NOMO-1 treated with DMSO at 0.1 percent for 48 hours (cell line): ENCODE measurements around the gene C10orf88.

Experiments used
- DNase-seq: peaks from one replicate; lab custom pipeline; 2025; ENCODE audit not compliant: unreplicated experiment; lab: John Stamatoyannopoulos, UW

Gene C10orf88, protein sequence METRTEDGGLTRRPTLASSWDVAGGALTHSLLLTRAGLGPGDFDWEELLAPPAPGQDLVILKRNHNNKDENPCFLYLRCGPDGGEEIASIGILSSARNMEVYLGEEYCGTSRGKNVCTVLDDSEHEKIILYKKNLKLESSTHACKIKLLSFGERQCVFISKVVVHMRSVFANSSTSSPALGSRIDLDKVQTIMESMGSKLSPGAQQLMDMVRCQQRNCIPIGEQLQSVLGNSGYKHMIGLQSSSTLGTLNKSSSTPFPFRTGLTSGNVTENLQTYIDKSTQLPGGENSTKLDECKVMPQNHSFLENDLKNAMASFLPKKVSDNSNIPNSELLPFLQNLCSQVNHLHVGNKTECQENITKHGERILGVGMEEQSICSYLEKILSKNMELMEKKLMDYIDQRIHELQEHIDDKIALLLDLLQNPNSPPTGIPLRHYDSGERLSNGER

DNA sequence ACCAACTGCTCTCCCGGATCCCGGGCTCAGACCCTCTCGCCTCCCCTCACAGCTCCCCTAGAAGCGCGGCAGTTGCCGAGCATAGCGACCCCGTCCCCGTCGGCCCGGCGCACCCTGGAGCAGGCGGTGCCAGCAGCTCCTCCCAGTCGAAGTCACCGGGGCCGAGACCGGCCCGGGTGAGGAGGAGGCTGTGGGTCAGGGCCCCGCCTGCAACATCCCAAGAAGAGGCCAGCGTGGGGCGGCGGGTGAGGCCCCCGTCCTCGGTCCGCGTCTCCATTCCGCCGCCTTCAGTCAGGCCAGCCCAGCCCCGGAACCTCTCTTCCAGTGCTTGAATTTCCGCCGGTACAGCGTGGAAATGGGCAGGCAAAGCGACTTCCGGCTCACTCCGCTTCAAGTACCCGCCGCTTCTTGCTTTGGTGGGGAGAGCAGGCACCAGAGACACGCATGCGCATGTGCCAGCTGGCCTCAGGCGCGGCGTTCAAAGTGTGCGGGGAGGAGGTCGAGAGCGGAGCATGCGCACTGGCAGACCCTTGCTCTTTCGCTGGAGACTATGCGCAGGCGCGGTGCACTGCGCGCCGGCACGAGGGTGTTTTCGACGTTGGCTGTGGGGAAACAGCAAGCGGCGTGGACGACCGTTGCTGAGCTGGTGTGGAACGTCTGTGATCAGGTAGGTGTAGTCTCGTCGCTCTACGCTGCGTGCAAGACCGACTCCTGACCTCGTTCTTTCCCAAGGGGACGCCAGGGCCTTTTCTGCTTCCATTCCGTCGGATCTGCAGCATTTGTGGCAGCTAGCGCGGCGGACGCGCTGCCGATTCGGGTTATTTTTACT, at the start of gene C10orf88:
TSS of gene C10orf88 (minus strand) at position 326 of the 829 bp plus-strand sequence. CDS start at position 277, 49 bp downstream.
- peak; percentile 98 for DNase-seq

DNA sequence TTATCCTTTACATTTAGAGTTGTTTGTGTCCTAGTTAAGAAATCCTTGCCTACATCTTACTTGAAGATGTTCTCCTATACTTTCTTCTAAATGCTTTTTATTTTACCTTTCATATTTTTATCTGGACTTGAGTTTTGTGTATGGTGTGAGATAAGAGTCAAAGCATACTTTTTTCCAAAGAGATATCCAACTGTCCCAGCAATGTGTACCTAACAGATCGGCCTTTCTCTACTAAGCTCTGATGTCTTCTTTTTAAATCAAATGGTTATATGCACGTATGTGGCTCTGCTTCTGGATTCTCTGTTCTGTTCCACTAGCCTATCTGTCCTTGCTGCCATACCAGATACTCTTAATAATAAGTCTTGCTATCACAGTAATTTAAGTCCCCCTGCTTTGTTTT, 47.3 kb upstream of the C10orf88 start:
- DNase-seq, result no peak

DNA sequence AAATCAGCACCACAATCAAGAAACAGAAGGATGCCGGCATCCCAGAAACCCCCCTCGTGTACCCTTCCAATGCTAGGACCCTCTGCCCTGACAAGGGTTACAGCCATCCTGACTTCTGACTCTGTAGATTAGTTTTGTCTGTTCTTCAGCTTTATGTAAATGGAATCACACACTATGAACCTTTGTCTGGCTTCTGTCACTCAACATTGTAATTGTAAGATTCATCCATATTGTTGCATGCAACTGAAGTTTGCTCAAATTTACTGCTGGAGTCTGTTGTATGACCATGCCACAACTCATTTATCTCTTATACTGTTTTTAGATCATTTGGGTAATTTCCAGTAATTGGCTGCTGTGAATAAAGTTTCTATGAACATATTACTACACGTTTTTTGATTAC, 46.1 kb upstream of the C10orf88 start:
- no peak for DNase-seq

DNA sequence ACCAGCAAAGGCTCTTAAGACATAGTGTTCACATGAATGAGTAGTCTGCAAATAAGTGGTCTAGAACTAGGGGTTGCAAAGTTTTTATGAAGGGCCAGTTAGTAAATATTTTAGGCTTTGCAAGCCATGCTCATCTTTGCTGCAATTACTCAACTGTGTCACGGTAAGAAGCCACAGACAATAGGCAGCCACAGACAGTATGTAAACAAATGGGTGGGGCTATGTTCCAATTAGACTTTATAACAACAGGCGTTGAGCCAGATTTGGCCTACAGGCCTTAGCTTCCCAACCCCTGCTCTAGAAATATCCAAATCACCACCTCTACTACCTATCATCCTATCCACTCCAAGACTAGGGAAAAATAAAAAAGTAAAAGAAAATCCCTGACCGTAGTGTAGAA, 45.3 kb upstream of the C10orf88 start:
- no peak for DNase-seq

DNA sequence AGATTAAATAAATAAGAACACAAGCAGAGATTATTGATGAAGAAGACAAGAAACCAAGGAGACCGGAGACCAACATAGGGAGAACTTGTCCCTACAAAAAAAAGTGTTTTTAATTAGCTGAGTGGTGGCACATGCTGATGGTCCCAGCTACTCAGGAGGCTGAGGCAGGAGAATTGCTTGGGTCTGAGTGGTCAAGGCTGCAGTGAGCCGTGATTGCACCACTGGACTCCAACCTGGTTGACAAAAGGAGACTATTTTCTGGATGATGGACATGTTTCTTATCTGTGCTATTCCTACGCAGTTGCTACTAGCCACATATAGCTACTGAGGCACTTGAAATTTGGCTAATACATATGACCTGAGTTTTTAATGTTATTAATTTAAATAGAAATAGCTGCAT, 44.9 kb upstream of the C10orf88 start:
- no peak for DNase-seq

DNA sequence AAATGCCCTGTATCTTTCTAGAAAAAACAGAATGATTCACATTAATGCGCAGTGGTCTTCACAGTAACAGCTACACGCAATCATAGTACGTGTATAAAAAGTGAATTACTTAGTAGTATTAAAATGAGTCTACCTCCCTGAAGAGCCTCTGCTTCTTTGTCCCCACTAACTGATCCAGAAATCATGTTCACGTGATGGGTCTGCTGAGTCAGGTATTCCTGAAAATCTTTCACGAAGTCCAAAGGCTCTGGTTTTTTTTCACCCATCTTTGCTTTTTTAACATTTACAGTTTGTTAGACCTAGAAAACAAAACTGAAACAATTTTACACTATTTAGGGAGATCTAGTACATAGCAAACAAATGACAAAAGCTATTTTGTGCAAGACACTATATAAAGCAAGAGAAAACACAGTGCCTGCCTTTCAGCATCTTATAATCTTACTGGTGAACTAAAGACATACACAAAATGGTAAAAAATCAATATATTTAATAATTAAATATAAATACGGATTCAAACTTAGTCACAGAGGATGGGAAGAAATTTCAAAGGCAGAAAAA, 44.4 kb upstream of the C10orf88 start:
- DNase-seq, result no peak

DNA sequence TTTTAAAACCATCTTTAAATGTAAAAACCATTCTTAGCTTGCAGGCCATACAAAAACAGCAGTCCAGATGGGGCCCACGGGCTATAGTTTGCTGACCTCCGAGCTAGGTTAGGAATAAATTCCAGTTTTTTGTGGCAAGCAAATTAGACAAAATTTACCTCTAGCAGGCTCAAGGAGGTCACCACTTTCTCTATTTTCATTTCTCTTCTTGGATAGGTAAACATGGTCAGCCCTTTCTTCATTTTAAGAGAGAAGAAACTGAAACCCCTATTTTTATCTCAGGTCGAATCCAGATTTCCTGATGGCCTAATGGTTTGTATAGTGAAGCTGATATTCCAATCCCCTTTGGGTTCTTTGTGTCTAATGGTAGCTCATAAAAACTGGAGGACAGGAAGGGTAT, 43.8 kb upstream of the C10orf88 start:
- DNase-seq, result no peak

DNA sequence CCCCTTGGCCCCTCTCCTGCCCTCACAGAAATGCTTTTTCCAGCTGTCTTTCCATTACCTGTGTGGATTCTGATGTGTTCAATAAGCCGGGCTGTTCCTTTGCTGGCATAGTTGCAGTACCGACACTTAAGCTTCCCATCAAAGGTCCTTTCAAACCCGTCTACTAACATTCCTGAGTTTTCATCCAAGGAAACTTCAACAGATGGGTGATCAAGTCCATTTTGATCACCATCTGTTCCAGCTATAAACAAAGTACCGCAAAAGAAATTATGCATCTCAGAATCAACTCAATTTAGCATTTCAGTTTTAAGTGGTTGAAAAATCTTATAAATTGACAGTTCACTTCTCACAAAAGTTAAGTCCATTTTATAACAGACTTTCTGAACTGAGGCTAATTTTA, 41.9 kb upstream of the C10orf88 start:
- DNase-seq, result no peak

DNA sequence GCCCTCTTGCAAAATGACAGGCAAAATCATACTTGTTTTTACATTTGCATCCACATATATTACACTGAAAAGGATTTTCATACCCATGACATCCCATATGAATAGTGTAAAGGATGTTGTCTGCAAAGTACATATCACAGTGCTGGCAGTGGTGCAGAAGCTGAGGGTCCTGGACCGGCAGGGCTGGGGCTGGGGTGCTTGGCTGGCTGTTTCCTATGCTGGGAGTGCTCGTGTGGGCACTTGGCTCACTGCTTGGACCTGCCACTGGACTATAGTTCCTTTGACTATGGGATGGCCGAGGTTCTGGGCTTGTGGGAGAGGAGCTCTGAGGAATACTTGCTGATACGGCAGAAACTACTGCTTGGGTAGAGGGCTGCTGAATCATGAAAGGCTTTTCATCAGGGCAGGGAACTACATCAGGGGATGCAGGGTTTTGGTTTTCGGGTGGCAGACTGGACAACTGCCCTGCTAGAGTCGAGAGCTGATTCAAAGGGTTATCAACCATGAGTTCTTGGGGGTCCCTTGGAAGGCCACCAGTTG, 39.8 kb upstream of the C10orf88 start:
- DNase-seq, result no peak

DNA sequence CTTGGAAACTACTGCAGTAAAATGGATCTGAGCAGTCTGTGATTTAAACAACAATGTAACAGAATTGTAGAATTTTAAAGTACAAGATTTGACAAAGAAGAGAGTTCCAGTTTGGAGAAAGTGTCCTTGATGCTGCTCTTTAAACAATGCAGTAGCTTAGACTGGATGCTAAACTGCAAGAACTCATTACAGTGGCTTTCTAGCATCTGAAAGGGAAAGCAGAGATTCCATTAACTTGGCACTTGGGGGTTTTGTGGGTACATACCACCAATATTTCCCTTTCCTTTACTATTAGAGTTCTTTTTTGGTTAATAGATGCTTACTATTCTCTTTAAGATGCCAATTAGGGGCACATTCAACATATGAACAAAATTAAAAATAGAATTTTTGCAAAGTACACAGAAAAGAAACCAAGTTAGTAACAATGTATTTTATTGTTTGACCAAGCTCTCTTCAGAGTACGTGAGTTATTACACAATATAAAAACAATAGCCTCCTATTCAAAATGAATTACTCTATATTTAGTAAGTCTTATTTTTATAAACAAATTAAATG, 38.1 kb upstream of the C10orf88 start:
- DNase-seq, result no peak

DNA sequence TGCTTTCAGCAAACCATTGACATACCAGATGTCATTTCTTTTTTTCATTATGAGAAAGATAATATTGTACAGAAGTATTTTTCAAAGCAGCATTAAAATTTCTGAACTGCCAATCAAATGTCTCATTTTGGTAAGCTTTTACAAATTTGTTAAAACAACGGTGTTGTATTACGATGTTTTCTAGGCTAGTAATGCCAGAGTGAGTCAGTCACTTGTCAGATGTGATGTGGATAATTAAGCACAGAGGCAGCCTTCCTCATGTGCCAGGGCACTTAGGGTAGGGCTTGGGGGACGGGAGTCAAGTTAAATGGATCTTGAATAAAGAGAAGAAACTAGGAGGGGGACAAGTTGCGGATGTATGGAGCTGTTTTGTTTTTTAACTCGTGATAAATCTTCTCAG, 36.3 kb upstream of the C10orf88 start:
- DNase-seq, result no peak

DNA sequence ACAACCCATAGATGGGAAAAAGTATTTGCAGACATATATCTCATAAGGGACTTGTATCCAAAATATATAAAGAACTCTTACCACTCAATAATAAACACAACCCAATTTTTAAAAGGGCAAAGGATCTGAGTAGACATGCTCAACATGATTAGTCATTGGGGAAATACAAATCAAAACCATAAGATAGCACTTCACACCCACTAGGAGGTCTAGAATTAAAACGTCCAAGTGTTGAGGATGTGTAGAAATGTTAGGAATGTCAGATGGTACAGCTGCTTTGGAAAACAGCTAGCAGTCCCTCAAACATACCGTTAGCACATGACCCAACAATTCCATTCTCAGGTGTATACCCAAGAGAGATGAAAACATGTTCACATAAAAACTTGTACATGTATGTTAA, 34.5 kb upstream of the C10orf88 start:
- DNase-seq, result no peak

DNA sequence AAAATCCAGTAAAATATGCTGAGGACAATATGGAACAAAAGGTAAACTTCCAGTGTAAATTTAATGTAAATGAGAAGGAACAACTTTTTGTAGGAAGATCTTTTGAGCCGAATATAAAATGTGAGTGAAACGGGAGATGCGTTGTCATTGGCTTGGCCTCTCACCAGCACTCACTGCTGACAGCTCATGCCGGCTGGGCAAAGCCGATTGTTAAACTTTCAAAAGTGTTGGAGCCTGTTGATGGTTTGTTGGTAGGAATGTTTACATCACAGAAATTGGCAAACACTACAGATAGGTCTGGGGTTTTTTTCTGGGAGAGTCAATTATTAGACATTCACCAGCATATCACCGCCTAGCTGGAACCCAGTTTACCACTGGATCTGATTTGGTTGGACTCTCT, 32.3 kb upstream of the C10orf88 start:
- DNase-seq, result no peak

DNA sequence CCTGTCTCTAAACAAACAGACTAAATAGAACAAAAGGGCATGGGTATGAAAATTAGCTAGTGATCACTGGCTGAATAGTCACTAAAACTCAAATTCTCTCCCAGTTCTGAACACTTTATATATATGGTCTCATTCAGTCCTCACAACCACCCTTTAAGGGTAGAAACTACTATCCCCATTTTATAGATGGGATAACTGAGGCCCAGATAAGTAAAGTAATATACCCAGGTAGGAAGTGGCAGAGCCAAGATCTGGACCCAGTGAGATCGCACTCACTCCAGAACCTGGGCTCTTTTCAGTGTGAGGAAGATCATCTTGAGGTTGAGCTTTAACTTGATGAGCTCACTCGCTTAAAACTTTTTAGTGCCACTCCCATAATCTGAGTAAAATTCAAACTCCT, 30.7 kb upstream of the C10orf88 start:
- no peak for DNase-seq

DNA sequence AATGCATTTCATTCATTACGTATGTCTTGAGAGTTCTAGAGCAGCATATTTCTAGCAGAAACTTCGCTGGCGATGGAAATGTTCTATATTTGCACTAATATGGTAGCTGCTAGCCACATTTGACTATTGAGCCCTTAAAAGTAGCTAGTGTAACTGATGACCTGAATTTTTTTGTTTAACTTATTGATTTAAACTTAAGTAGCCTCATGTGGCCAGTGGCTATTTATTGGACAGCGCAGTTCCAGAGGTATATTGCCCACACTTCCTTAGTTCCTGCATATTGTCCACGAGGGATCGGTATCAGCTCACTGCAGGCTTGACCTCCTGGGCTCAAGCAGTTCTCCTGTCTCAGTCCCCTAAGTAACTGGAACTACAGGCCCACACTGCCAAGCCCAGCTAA, 29.9 kb upstream of the C10orf88 start:
- DNase-seq, result no peak

DNA sequence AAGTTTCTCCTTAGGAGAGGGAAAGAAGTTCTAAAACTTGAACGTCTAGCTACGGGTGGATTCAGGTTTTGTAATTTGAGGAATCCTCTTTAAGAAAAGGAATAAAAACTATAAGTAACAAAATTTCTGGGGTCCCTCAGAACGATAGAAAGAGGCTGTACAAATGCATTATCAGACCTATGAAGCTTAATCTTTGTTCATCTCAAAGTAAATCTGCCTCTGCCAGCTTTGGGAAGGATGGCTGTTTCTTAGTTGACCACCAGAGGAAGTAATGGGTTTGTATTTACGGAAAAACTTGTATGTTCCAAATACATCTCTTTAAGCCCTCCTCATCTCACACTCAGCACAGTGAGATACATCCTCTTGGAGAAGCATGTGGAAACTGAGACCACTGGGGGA, 27.0 kb upstream of the C10orf88 start:
- DNase-seq, result peak; percentile 58

DNA sequence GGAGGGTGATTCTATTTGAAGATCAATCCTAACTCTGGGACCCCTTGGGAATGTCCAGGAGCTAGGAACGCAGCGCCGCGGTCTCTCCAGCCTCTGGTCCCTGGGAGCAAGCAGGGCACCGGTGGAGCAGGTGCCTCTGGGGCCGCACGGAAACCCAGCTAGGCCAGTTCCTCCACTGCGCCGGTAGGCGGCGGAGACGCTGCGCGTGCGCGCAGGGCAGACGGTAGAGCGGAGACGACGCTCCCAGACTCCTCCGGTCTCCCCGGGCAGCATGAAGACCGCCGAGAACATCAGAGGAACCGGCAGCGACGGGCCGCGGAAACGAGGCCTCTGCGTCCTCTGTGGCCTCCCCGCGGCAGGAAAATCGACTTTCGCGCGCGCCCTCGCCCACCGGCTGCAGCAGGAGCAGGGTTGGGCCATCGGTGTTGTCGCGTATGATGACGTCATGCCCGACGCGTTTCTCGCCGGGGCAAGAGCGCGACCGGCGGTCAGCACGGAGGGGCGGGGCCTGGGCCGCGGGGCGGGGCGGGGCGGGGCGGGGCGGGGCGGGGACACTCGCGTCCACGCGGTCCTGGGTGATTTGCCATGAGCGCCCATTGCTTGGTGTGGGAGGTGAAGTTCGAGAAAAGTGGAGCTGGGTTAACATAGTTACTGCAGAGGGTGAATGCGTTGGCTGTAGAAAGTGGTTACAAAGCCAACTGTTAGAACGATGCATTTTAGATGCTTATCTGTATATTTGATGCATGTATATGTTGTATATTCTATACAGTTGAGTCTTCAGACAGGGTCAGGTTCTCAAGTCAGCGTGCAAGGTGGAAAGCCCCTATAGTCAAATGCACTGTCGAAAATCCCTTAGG, 26.4 kb upstream of the C10orf88 start, which contains the start of gene PSTK:
TSS of gene PSTK (plus strand) at position 193 of the 857 bp plus-strand sequence. CDS start at position 272, 79 bp downstream.
- peak; percentile 88 for DNase-seq

DNA sequence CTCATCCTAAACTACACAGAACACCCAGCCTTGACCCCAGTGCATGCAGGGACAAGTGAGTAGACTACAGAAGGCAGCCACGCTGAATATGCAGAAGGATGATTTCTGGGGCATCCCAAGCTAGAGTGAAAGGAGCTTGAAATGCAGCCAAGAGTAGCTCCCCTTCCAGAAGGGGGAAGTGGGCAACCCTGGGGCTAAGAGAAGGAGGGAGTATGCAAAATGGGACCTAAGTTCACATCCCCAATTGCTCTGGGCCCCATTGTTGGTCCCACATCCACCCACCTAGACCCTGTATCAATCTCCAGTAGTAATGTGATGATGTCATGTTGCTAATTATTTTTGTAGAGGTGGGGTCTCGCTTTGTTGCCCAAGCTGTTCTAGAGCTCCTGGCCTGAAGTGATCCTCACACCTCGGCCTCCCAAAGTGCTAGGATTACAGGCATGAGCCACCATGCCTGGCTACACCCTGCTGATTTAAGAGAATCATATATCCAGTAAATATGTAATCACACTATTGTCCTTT, 20.6 kb upstream of the C10orf88 start:
- no peak for DNase-seq

DNA sequence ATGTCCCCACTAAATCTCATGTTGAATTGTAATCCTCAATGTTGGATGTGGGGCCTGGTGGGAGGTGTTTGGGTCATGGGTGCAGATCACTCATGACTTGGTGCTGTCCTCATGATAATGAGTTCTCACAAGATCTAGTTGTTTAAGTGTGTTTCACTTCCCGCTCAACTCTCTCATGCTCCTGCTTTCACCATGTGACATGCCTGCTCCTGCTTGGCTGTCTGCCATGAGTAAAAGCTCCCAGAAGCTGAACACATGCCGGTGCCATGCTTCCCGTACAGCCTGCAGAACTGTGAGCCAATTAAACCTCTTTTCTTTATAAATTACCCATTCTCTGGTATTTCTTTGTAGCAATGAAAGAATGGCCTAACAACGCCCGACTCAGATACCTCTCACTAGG, 20.0 kb upstream of the C10orf88 start:
- no peak for DNase-seq

DNA sequence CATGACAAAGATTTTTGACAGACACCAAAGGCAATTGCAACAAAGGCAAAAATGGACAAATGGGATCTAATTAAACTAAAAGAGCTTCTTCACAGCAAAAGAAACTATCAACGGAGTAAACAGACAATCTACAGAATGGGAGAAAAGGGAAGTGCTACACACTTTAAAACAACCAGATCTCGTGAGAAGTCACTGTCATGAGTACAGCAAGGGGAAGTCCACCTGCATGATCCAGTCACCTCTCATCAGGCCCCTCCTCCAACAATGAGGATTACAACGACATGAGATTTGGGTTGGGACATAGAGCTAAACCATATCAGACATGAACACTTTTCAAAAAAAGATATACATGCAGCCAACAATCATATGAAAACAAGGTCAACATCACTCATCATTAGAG, 14.7 kb upstream of the C10orf88 start:
- peak; percentile 10 for DNase-seq
